K562 (cell line): ENCODE measurements around the gene DHDH. TPM values are rescaled to one million over a fixed set of nuclear protein-coding genes. Genes with fewer than 3 reads are reported as not detected.

Source experiments
- CBFB ChIP-seq: sonication (generic); formaldehyde crosslinking; IDR thresholded peaks from 2 replicates; pipeline ENCODE4 v1.4.0; 2020; ENCODE audit warnings: mild to moderate bottlenecking, missing genetic modification reagents
- CC2D1A ChIP-seq: fragments of 450-650 bp; IDR thresholded peaks from 2 replicates; pipeline ENCODE4 v1.6.1; 2017; ENCODE audit warnings: mild to moderate bottlenecking
- CREB1 ChIP-seq, 2 experiments: sonication (generic) in 1 of 2; formaldehyde crosslinking in 1 of 2; IDR thresholded peaks; 2 replicates each; pipeline versions ENCODE4 v1.6.1 to v1.8.0; 2012 to 2022; ENCODE audit warnings: inconsistent platforms in 1 of 2, mild to moderate bottlenecking in 1 of 2, missing genetic modification reagents in 1 of 2, moderate library complexity in 1 of 2
- KAT8 ChIP-seq: fragments of 450-650 bp; IDR thresholded peaks from 2 replicates; pipeline ENCODE4 v1.6.1; 2016; ENCODE audit warnings: low read depth, mild to moderate bottlenecking
- MXI1 ChIP-seq: IDR thresholded peaks from 2 replicates; pipeline ENCODE4 v1.6.1; 2011; ENCODE audit warnings: low read depth, mild to moderate bottlenecking, improper control_type of control experiment, low read length
- RBM17 ChIP-seq: fragments of 200-400 bp; formaldehyde crosslinking; IDR thresholded peaks from 2 replicates; pipeline ENCODE4 v1.6.1; 2017; ENCODE audit warnings: low read depth, mild to moderate bottlenecking, low read length, borderline replicate concordance
- SRSF9 ChIP-seq: fragments of 200-400 bp; formaldehyde crosslinking; IDR thresholded peaks from 2 replicates; pipeline ENCODE4 v1.6.1; 2017; ENCODE audit warnings: low read depth, low read length, borderline replicate concordance
- TCF7 ChIP-seq: sonication (generic); IDR thresholded peaks from 2 replicates; pipeline ENCODE4 v1.6.1; 2016; ENCODE audit warnings: antibody characterized with exemption, borderline replicate concordance
- TCF7L2 ChIP-seq: fragments of 150-350 bp; IDR thresholded peaks from 2 replicates; pipeline ENCODE4 v1.6.1; 2016; ENCODE audit warnings: low read depth, mild to moderate bottlenecking, low read length, moderate library complexity
- ZNF140 ChIP-seq: fragments of 250-450 bp; sonication (Bioruptor Pico); IDR thresholded peaks from 2 replicates; pipeline ENCODE4 v1.8.0; 2021; ENCODE audit warnings: moderate library complexity, mild to moderate bottlenecking, inconsistent platforms
- ZNF77 ChIP-seq: fragments of 250-450 bp; sonication (Bioruptor Pico); IDR thresholded peaks from 2 replicates; pipeline ENCODE4 v1.5.0; 2020
- polyA plus RNA-seq, 8 experiments: library from polyadenylated mRNA; depleted of rRNA in 4 of 8; stranded (reverse) in 5 of 8; unstranded in 3 of 8; fragments of >200 nt; fragmentation: Nextera tagmentation in 2 of 8; fragmentation: Illumina TruSeq in 1 of 8; extraction: Ambion mirVana in 2 of 8; extraction: Trizol in 1 of 8; gene quantifications; 2 replicates each; pipeline versions ENCODE4 v1.2.1 to v1.2.3, GENCODE V29; 2011 to 2014; ENCODE audit warnings: inconsistent platforms in 1 of 8, missing spikeins in 1 of 8
- total RNA-seq, 7 experiments: library from RNA; depleted of rRNA in 6 of 7; stranded (reverse); fragments of >200 nt in 6 of 7; fragmentation: Illumina TruSeq in 2 of 7; extraction: Trizol in 2 of 7; gene quantifications; 2 replicates each; pipeline versions ENCODE4 v1.2.1 to v1.2.3, GENCODE V29; 2011 to 2021; ENCODE audit warnings: low replicate concordance in 1 of 7
- TF ChIP-seq, protein P1 (sequence below): fragments of 250-450 bp; sonication (Bioruptor Pico); IDR thresholded peaks from 2 replicates; pipeline ENCODE4 v1.8.0; 2021; ENCODE audit warnings: borderline replicate concordance, mild to moderate bottlenecking, moderate library complexity; ENCODE audit not compliant: poor library complexity, severe bottlenecking
- TF ChIP-seq, protein P2 (sequence below): fragments of 450-650 bp; IDR thresholded peaks from 2 replicates; pipeline ENCODE4 v1.6.1; 2016; ENCODE audit warnings: antibody characterized with exemption
- TF ChIP-seq, protein P3 (sequence below): IDR thresholded peaks from 2 replicates; pipeline ENCODE4 v1.6.1; 2014; ENCODE audit warnings: antibody characterized with exemption
- TF ChIP-seq, protein P4 (sequence below): sonication (generic); formaldehyde crosslinking; IDR thresholded peaks from 2 replicates; pipeline ENCODE4 v1.8.1; 2023; ENCODE audit warnings: mild to moderate bottlenecking, missing genetic modification reagents, moderate library complexity
- TF ChIP-seq, protein P5 (sequence below): IDR thresholded peaks from 3 replicates; pipeline ENCODE4 v1.6.1; 2011; ENCODE audit warnings: borderline replicate concordance, mild to moderate bottlenecking, moderate library complexity; ENCODE audit not compliant: insufficient read length; ENCODE audit errors: extremely low read depth
- TF ChIP-seq, protein P6 (sequence below): sonication (generic); formaldehyde crosslinking; IDR thresholded peaks from 2 replicates; pipeline ENCODE4 v1.8.1; 2023; ENCODE audit warnings: mild to moderate bottlenecking, missing genetic modification reagents

DHDH gene
- total and polyA plus RNA-seq, 9 of the 15 experiments (the other 6 are each of a cell fraction or from before 2014, with no cell fraction given): 0.37 to 1.9 (median 0.87) TPM

DNA sequence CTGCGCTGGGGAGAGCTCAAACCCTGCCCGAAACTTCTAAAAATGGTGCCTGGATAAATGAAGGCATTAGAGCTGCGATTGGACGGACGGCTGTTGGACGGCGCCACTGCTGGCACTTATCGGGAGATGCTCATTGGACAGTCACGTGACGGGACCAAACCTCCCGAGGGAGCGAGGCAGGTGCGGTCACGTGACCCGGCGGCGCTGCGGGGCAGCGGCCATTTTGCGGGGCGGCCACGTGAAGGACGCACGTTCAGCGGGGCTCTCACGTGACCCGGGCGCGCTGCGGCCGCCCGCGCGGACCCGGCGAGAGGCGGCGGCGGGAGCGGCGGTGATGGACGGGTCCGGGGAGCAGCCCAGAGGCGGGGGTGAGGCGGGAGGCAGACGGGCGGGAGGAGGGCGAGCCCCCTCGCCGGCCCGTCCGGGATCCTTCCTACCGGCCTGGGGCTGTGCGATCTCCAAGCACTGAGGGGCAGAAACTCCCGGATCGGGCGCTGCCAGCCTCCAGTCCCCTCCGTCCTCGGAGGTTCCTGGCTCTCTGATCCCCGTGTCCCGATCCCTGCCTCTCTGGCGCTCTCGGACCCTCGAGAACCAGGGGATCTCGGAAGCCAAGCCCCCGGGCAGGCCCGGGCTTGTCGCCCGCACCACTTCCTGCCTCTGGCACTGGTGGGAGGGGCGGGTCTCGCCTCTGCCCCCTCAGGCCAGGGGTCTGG lies 21.3 kb downstream of the DHDH start, which contains the start of gene BAX (continued):
- TF ChIP-seq KAT8 (no peak), SRSF9 (no peak), CREB1 (IDR thresholded peaks at IDR 0.05) (peak; percentile 79), CREB1 (CRISPR knock-in tag; IDR thresholded peaks at IDR 0.05) (peak; percentile 81; the same call in 1 of the 2 replicates), CC2D1A (0 out of 2 replicates have a peak, but pooled peaks have one; percentile 1), TCF7L2 (no peak), MXI1 (no peak), CBFB (CRISPR knock-in tag) (no peak), TCF7 (no peak), ZNF77 (no peak), RBM17 (no peak), ZNF140 (CRISPR knock-in tag) (no peak)
- TF ChIP-seq, protein P1, sequence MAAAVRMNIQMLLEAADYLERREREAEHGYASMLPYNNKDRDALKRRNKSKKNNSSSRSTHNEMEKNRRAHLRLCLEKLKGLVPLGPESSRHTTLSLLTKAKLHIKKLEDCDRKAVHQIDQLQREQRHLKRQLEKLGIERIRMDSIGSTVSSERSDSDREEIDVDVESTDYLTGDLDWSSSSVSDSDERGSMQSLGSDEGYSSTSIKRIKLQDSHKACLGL (CRISPR knock-in tag): peak; percentile 23
- TF ChIP-seq, protein P2, sequence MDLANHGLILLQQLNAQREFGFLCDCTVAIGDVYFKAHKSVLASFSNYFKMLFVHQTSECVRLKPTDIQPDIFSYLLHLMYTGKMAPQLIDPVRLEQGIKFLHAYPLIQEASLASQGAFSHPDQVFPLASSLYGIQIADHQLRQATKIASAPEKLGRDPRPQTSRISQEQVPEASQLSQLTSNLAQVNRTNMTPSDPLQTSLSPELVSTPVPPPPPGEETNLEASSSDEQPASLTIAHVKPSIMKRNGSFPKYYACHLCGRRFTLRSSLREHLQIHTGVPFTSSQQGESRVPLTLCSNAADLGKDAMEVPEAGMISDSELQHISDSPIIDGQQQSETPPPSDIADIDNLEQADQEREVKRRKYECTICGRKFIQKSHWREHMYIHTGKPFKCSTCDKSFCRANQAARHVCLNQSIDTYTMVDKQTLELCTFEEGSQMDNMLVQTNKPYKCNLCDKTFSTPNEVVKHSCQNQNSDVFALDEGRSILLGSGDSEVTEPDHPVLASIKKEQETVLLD: 0 out of 2 replicates have a peak, but pooled peaks have one; percentile 33
- TF ChIP-seq, protein P3, sequence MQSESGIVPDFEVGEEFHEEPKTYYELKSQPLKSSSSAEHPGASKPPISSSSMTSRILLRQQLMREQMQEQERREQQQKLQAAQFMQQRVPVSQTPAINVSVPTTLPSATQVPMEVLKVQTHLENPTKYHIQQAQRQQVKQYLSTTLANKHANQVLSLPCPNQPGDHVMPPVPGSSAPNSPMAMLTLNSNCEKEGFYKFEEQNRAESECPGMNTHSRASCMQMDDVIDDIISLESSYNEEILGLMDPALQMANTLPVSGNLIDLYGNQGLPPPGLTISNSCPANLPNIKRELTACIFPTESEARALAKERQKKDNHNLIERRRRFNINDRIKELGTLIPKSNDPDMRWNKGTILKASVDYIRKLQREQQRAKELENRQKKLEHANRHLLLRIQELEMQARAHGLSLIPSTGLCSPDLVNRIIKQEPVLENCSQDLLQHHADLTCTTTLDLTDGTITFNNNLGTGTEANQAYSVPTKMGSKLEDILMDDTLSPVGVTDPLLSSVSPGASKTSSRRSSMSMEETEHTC: peak; percentile 98
- TF ChIP-seq, protein P4, sequence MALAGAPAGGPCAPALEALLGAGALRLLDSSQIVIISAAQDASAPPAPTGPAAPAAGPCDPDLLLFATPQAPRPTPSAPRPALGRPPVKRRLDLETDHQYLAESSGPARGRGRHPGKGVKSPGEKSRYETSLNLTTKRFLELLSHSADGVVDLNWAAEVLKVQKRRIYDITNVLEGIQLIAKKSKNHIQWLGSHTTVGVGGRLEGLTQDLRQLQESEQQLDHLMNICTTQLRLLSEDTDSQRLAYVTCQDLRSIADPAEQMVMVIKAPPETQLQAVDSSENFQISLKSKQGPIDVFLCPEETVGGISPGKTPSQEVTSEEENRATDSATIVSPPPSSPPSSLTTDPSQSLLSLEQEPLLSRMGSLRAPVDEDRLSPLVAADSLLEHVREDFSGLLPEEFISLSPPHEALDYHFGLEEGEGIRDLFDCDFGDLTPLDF (CRISPR knock-in tag): no peak
- TF ChIP-seq, protein P5, sequence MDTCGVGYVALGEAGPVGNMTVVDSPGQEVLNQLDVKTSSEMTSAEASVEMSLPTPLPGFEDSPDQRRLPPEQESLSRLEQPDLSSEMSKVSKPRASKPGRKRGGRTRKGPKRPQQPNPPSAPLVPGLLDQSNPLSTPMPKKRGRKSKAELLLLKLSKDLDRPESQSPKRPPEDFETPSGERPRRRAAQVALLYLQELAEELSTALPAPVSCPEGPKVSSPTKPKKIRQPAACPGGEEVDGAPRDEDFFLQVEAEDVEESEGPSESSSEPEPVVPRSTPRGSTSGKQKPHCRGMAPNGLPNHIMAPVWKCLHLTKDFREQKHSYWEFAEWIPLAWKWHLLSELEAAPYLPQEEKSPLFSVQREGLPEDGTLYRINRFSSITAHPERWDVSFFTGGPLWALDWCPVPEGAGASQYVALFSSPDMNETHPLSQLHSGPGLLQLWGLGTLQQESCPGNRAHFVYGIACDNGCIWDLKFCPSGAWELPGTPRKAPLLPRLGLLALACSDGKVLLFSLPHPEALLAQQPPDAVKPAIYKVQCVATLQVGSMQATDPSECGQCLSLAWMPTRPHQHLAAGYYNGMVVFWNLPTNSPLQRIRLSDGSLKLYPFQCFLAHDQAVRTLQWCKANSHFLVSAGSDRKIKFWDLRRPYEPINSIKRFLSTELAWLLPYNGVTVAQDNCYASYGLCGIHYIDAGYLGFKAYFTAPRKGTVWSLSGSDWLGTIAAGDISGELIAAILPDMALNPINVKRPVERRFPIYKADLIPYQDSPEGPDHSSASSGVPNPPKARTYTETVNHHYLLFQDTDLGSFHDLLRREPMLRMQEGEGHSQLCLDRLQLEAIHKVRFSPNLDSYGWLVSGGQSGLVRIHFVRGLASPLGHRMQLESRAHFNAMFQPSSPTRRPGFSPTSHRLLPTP: no peak
- TF ChIP-seq, protein P6, sequence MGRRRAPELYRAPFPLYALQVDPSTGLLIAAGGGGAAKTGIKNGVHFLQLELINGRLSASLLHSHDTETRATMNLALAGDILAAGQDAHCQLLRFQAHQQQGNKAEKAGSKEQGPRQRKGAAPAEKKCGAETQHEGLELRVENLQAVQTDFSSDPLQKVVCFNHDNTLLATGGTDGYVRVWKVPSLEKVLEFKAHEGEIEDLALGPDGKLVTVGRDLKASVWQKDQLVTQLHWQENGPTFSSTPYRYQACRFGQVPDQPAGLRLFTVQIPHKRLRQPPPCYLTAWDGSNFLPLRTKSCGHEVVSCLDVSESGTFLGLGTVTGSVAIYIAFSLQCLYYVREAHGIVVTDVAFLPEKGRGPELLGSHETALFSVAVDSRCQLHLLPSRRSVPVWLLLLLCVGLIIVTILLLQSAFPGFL (CRISPR knock-in tag): no peak
